HG03460 (cell line): ENCODE data around the gene KRTAP4-1.
"Not testable (repeated sequence)": the region's sequence is repeated elsewhere in the genome, so short reads cannot be mapped to it uniquely, and the experiment has no call there.

Experiments
- ATAC-seq: cut with Tn5 transposase; IDR thresholded peaks from one replicate; pipeline ENCODE4 v1.9.1; 2021; ENCODE audit not compliant: unreplicated experiment

Gene KRTAP4-1

GRCh38 chr17:41176744-41177387 is 7.8 kb downstream of the KRTAP4-1 start:
- ATAC-seq: no peak

- no peak for ATAC-seq
These were observed 12.8 kb downstream of the KRTAP4-1 start for GRCh38 chr17:41171886-41172285.

- ATAC-seq: no peak
These were observed 16.6 kb downstream of the KRTAP4-1 start, which contains the start of gene KRTAP4-3 for GRCh38 chr17:41168121-41168520. Gene KRTAP4-3, minus strand, starts transcription at chr17:41168221. Its CDS starts 49 bp downstream, at chr17:41168172.

GRCh38 chr17:41167561-41167960 is 17.1 kb downstream of the KRTAP4-1 start:
- ATAC-seq: no peak

GRCh38 chr17:41163828-41164227 is 20.9 kb downstream of the KRTAP4-1 start:
- no peak for ATAC-seq

- ATAC-seq: no peak
These were observed 24.1 kb downstream of the KRTAP4-1 start, which contains the start of gene KRTAP4-4 for GRCh38 chr17:41160648-41161047. Gene KRTAP4-4, minus strand, starts transcription at chr17:41160748. Its CDS starts 57 bp downstream, at chr17:41160691.

- ATAC-seq: not testable (repeated sequence)
These were observed 24.5 kb downstream of the KRTAP4-1 start for GRCh38 chr17:41160190-41160589.

GRCh38 chr17:41153856-41154255 is 30.9 kb downstream of the KRTAP4-1 start:
- ATAC-seq: no peak

- ATAC-seq: no peak
These were observed 33.2 kb downstream of the KRTAP4-1 start for GRCh38 chr17:41151525-41151924.

- no peak for ATAC-seq
These were observed 34.7 kb downstream of the KRTAP4-1 start for GRCh38 chr17:41150026-41150425.

GRCh38 chr17:41149652-41149985 is 35.1 kb downstream of the KRTAP4-1 start, which contains the start of gene KRTAP4-5:
Gene KRTAP4-5, minus strand, starts transcription at chr17:41149825. Its CDS starts 58 bp downstream, at chr17:41149767.
- no peak for ATAC-seq

- not testable (repeated sequence) for ATAC-seq
These were observed 35.6 kb downstream of the KRTAP4-1 start for GRCh38 chr17:41148971-41149651.

GRCh38 chr17:41147531-41148204 is 37.0 kb downstream of the KRTAP4-1 start:
- ATAC-seq: no peak

GRCh38 chr17:41145261-41145660 is 39.5 kb downstream of the KRTAP4-1 start:
- ATAC-seq: no peak

GRCh38 chr17:41144846-41145245 is 39.9 kb downstream of the KRTAP4-1 start:
- ATAC-seq: no peak

- ATAC-seq: no peak
These were observed 43.4 kb downstream of the KRTAP4-1 start for GRCh38 chr17:41141361-41141760.

GRCh38 chr17:41140360-41141131 is 44.2 kb downstream of the KRTAP4-1 start, which contains the start of gene KRTAP4-6:
Gene KRTAP4-6, minus strand, starts transcription at chr17:41140544. Its CDS starts 57 bp downstream, at chr17:41140487.
- ATAC-seq: no peak

GRCh38 chr17:41139865-41140264 is 44.8 kb downstream of the KRTAP4-1 start:
- ATAC-seq: not testable (repeated sequence)
